Stimulated activated CD4-positive, alpha-beta T cell treated with anti-CD3 and anti-CD28 coated beads, Interleukin-1b, Interleukin-23, amount 100 ng/mL, for 1 hour (primary cell): ENCODE measurements around the gene NDC80.

Experiments
- DNase-seq, 2 donors: peaks; one replicate each; pipeline ENCODE4 v3.0.0-alpha.2; 2020; ENCODE audit warnings: low read depth in 2 of 2

Gene NDC80

GRCh38 chr18:2557536-2557935, 13.8 kb upstream of the NDC80 start:
- DNase-seq, result no peak

DNA sequence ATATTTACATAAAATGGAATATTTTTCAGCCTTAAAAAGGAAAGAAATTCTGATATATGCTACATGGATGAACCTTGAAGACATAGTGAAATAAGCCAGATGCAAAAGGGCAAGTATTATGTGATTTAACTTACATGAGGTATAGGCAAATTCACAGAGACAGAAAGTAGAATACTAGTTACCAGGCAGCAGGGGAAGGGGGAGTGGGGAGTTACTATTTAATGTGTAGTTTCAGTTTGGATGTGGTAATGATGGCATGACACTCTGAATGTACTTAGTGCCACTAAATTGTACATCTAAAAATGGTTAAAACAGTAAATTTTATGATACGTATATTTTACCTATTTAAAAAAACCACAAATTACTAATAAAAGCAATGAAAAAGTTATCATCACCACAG, 12.1 kb upstream of the NDC80 start:
- no peak for DNase-seq

- no peak for DNase-seq
These were observed 7.0 kb upstream of the NDC80 start for GRCh38 chr18:2564373-2564772.

- DNase-seq, result no peak
These were observed 3.2 kb upstream of the NDC80 start for GRCh38 chr18:2568129-2568528.

- DNase-seq, result no peak
These were observed 2.8 kb upstream of the NDC80 start for GRCh38 chr18:2568605-2569004.

- no peak for DNase-seq
These were observed 1.8 kb upstream of the NDC80 start for GRCh38 chr18:2569338-2570207.

GRCh38 chr18:2570772-2571199, 571 bp upstream of the NDC80 start:
- DNase-seq, result peak in 1 of 2 donors; percentile 18

- no peak for DNase-seq
These were observed 813 bp downstream of the NDC80 start for GRCh38 chr18:2572171-2572569.

- DNase-seq, result no peak
These were observed 1.5 kb downstream of the NDC80 start for GRCh38 chr18:2572892-2573291.

DNA sequence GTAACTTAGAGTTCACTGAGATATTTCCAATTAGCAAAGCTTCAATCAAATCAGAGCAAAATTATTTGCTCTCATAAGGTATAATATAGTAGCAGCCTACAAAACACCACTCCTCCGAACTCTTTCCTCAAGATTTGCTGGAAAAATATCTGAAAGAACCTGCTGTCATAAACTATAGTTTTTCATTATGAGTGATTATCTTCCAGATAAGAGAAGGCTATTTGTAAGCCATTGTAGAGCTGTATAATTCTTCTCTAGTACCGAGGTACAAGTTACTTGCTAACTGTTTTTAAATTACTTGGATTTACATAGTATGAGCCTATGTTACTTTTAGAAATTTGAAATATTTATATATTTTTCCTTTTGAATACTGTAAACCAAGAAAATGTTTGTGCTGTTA, 2.1 kb downstream of the NDC80 start:
- no peak for DNase-seq

- DNase-seq, result no peak
These were observed 16.4 kb downstream of the NDC80 start for GRCh38 chr18:2587788-2588187.

- no peak for DNase-seq
These were observed 17.4 kb downstream of the NDC80 start for GRCh38 chr18:2588666-2589344.

DNA sequence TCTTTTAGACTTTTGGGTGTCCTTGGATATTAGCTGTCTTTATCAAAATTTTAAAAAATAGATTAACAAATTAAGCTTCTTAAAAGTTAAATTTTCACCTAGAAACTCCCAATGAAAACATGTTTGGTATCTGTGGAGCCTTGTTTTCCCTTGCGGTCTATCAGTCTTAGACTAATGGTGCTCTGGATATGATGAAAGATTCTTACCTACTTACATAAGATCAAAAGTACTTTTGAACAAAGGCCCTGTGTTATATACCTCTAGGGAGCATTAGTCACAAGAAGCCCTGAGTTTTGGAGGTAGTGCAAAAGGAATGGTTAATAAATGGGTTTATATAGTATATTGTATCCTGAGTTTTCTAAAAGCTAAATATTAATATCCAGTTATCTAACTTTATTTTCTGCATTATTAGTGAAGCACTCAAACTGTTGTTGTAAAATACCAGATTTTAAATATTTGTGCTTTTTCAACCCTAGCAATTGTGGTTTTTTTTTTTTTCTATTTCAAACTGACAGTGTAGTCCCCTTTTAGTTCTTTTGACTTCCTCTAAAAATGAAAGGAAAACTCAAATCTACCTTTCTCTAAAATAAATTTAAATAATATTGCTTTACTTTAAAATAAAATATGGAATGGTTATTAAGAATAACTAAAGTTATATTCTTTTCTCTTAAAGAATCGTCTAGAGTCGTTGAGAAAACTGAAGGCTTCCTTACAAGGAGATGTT, 18.1 kb downstream of the NDC80 start:
- no peak for DNase-seq

GRCh38 chr18:2590303-2590702, 18.9 kb downstream of the NDC80 start:
- no peak for DNase-seq

DNA sequence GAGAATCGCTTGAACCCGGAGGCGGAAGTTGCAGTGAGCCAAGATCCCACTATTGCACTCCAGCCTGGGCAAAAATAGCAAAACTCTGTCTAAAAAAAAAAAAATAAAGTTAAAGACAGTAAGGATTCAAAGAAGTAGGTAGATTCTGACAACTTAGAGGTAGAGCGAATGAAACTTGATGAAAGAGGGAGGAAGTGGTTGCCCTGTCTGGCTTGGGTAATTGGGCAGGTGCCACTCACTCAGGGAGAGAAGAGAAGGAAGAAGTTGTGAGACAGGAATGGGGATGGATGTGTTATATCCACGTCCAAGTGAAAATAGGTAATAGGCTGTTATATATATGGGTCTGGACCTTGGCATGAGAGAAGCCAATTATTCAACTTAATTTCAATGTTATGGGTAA, 26.3 kb downstream of the NDC80 start:
- no peak for DNase-seq

DNA sequence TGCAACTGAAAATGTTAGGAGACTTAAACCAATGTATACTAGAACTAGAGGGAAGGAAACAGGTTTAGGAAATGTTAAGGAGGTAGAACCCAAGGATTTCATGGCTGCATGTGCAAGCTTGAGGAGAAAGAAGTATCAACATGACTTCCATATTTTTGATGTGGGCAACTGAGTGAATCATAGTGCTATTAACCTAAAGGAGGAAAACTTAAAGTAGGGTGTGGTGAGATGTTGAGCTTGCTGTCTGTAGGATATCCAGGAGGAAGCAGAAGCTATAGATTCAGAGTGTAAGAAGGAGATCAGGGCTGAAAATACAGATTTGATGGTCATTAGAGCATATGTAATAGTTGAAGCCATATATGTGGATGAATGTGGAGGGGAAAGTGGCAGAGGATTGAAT, 31.5 kb downstream of the NDC80 start:
- no peak for DNase-seq

- DNase-seq, result no peak
These were observed 35.0 kb downstream of the NDC80 start for GRCh38 chr18:2606335-2606734.

DNA sequence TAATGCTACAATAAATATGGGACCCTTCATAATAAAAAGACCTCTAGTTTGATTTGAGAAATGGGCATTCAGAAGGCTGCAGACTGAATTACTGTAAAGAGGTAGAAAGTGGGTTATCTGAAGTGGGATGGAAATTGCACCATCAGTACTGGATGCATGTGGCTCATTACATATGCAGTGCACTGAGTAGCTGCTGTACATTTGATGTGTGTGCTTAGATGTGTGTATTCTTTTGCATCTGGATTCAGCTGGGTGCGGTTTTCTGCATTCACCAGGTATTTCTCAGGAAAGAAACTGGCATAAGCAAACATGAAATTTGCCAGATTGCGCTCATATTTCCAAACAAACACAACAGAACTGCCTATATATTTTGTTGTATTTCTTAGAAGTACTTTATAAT, 38.2 kb downstream of the NDC80 start:
- DNase-seq, result no peak

DNA sequence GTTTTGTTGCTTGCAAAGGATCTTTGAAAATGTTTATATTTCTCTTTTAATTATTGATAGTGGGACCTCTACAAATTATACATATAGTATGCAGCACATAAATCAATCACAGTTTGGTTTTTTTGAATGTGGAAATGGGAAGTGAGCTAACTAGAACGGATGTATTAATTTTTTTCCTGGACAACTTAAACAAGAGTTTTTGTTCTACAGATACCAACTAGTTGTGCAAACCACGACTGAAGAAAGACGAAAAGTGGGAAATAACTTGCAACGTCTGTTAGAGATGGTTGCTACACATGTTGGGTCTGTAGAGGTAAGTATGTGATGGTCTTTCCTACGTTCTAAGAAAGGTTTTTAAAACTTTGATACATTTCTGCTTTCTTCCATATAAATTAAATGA, 39.2 kb downstream of the NDC80 start:
- DNase-seq, result no peak

DNA sequence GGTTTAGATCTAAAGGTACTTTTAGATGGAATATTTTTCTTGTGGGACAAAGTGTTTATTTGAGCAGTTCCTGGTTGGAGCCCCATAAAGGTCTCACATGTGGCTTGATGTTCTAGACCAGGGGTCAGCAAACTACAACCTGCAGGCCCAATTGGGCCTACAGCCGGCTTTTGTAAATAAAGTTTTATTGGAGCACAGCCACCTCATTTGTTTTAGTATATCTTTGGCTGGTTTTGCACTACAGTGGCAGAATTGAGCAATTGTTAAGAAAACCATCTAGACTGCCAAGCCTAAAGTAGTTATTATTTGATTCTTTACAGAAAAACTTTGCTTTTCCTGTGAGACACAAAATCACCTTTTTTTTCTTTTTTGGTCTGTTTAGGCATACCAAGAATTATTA, 41.6 kb downstream of the NDC80 start:
- DNase-seq, result no peak

GRCh38 chr18:2617401-2617998, 46.1 kb downstream of the NDC80 start:
- no peak for DNase-seq

DNA sequence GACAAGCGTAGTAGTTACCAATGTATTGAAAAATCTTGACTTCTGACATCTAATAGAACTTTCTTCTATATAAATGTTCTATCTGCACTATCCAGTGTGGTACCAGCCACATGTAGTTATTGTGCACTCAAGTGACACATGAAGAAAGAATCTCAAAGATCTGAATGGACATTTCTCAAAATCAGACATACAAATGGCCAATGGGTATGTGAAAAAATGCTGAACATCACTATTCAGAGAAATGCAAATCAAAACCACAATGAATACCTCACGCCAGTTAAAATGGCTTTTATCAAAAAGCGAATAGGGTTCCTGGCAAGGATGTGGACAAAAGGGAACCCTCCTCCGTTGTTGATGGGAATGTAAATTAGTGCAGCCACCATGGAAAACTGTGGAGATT, 46.7 kb downstream of the NDC80 start:
- DNase-seq, result no peak
